Astrocyte of the spinal cord (primary cell): Measurements from ENCODE around the gene SYT13.

Source experiments
- DNase-seq: peaks from one replicate; pipeline ENCODE4 v3.0.0; 2011; ENCODE audit warnings: low read depth, low spot score
- H3K4me3 ChIP-seq: 2 replicates; pipeline ENCODE4 v1.5.1; 2011; ENCODE audit warnings: low read depth, mild to moderate bottlenecking, low read length, moderate library complexity
- CTCF ChIP-seq: IDR thresholded peaks from 2 replicates; pipeline ENCODE4 v1.5.1; 2012; ENCODE audit warnings: low read depth, mild to moderate bottlenecking, low read length, inconsistent platforms
- in situ Hi-C: cut with HindIII; loops from 2 replicates; pipeline ENCODE4 v1.10.0; 2017; ENCODE audit warnings: low sequenced_read_pairs

SYT13 gene

GRCh38 chr11:45265969-45266675, 20.0 kb downstream of the SYT13 start:
- no peak for TF ChIP-seq CTCF
- no peak overlapping the region for H3K4me3 ChIP-seq
- no peak for DNase-seq
- in situ Hi-C loops = no loop called here

- DNase-seq = peak; percentile 89
- no peak for TF ChIP-seq CTCF
- in situ Hi-C loops = no loop called here
- no peak overlapping the region for H3K4me3 ChIP-seq
Observed at GRCh38 chr11:45264839-45265515, 21.2 kb downstream of the SYT13 start.

- no peak for DNase-seq
- no peak for TF ChIP-seq CTCF
- no peak overlapping the region for H3K4me3 ChIP-seq
- in situ Hi-C loops = no loop called here
Observed at GRCh38 chr11:45263773-45264172, 22.4 kb downstream of the SYT13 start.

- no peak for TF ChIP-seq CTCF
- no peak for DNase-seq
- in situ Hi-C loops = no loop called here
- H3K4me3 ChIP-seq = no peak overlapping the region
Observed at GRCh38 chr11:45262900-45263299, 23.2 kb downstream of the SYT13 start.

GRCh38 chr11:45260071-45260470, 26.1 kb downstream of the SYT13 start:
- no peak overlapping the region for H3K4me3 ChIP-seq
- no peak for DNase-seq
- in situ Hi-C loops = no loop called here
- TF ChIP-seq CTCF = no peak

GRCh38 chr11:45259592-45259991, 26.5 kb downstream of the SYT13 start:
- DNase-seq = peak; percentile 26
- in situ Hi-C loops = no loop called here
- TF ChIP-seq CTCF = no peak
- no peak overlapping the region for H3K4me3 ChIP-seq
